K562 (cell line): ENCODE data around the gene MSH2.

Source experiments
- ESRRA ChIP-seq: fragments of 450-650 bp; IDR thresholded peaks from 2 replicates; pipeline ENCODE4 v1.6.1; 2014; ENCODE audit warnings: low read depth, mild to moderate bottlenecking, moderate library complexity, borderline replicate concordance
- GATAD2B ChIP-seq: fragments of 450-650 bp; IDR thresholded peaks from 2 replicates; pipeline ENCODE4 v1.6.1; 2017; ENCODE audit warnings: mild to moderate bottlenecking, borderline replicate concordance
- HNRNPK ChIP-seq: fragments of 200-400 bp; formaldehyde crosslinking; IDR thresholded peaks from one replicate; pipeline ENCODE4 v1.6.1; 2018; ENCODE audit warnings: mild to moderate bottlenecking, low read depth, low read length; ENCODE audit not compliant: poor library complexity, severe bottlenecking
- POLR2A ChIP-seq: fragments of 450-650 bp; conservative IDR thresholded peaks from 2 replicates; pipeline ENCODE4 v1.6.1; 2016
- RFX5 ChIP-seq: IDR thresholded peaks from 2 replicates; pipeline ENCODE4 v1.6.1; 2011; ENCODE audit warnings: low read depth, mild to moderate bottlenecking, improper control_type of control experiment, low read length
- SPI1 ChIP-seq: IDR thresholded peaks from 2 replicates; pipeline ENCODE4 v1.6.1; 2011; ENCODE audit warnings: low read depth, low read length, control low read depth, borderline replicate concordance
- SREBF2 ChIP-seq: sonication (generic); formaldehyde crosslinking; IDR thresholded peaks from 2 replicates; pipeline ENCODE4 v1.4.0; 2020; ENCODE audit warnings: mild to moderate bottlenecking, missing genetic modification reagents
- TF ChIP-seq, protein P1 (sequence below), 3 experiments: IDR thresholded peaks in 2 of 3; conservative IDR thresholded peaks in 1 of 3; 2 replicates each; pipeline ENCODE4 v1.5.1; 2011 to 2012; ENCODE audit warnings: low read length in 3 of 3, mild to moderate bottlenecking in 3 of 3, control low read depth in 2 of 3, improper control_type of control experiment in 1 of 3, inconsistent platforms in 1 of 3, low read depth in 1 of 3, mixed read lengths in 1 of 3, moderate library complexity in 1 of 3; ENCODE audit not compliant: insufficient read depth in 2 of 3
- TF ChIP-seq, protein P2 (sequence below), 2 experiments: IDR thresholded peaks; 2 replicates each; pipeline ENCODE4 v1.6.1; 2011; ENCODE audit warnings: borderline replicate concordance in 1 of 2, control low read depth in 1 of 2, low read depth in 1 of 2, low read length in 1 of 2, mild to moderate bottlenecking in 1 of 2, mixed read lengths in 1 of 2, moderate library complexity in 1 of 2; ENCODE audit not compliant: insufficient read depth in 1 of 2, insufficient read length in 1 of 2, poor library complexity in 1 of 2, severe bottlenecking in 1 of 2; ENCODE audit errors: extremely low read depth in 1 of 2
- TF ChIP-seq, protein P3 (sequence below): sonication (generic); formaldehyde crosslinking; IDR thresholded peaks from 2 replicates; pipeline ENCODE4 v1.9.0; 2022; ENCODE audit warnings: mild to moderate bottlenecking, missing genetic modification reagents
- TF ChIP-seq, protein P4 (sequence below): fragments of 250-450 bp; sonication (Bioruptor Pico); IDR thresholded peaks from 2 replicates; pipeline ENCODE4 v1.8.0; 2021; ENCODE audit warnings: moderate library complexity, mild to moderate bottlenecking, inconsistent platforms
- TF ChIP-seq, protein P5 (sequence below): sonication (generic); formaldehyde crosslinking; IDR thresholded peaks from 2 replicates; pipeline ENCODE4 v1.8.1; 2023; ENCODE audit warnings: mild to moderate bottlenecking, missing genetic modification reagents

DNA sequence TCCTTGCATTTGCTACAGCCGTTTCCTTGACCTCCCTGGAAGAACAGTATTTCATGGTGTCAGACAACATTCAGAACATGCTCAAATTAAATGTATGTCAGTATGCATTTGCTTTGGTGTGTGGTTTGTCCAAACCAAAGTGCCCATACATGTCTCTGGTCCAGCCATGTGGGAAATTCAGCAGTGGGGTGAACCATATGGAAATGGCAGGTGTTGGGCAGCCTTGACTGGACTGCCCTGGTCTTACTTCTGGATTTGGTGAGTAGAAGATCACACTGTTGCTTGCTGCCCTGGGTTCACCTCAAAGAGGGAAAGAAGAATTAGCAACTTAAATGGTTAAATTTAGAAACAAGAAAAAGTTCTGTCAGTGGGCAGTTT, 84.5 kb downstream of the MSH2 start:
- TF ChIP-seq, protein P1, sequence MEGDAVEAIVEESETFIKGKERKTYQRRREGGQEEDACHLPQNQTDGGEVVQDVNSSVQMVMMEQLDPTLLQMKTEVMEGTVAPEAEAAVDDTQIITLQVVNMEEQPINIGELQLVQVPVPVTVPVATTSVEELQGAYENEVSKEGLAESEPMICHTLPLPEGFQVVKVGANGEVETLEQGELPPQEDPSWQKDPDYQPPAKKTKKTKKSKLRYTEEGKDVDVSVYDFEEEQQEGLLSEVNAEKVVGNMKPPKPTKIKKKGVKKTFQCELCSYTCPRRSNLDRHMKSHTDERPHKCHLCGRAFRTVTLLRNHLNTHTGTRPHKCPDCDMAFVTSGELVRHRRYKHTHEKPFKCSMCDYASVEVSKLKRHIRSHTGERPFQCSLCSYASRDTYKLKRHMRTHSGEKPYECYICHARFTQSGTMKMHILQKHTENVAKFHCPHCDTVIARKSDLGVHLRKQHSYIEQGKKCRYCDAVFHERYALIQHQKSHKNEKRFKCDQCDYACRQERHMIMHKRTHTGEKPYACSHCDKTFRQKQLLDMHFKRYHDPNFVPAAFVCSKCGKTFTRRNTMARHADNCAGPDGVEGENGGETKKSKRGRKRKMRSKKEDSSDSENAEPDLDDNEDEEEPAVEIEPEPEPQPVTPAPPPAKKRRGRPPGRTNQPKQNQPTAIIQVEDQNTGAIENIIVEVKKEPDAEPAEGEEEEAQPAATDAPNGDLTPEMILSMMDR (IDR thresholded peaks at IDR 0.05 in 2 of 3, conservative IDR thresholded peaks at IDR 0.05 in 1 of 3; ENCODE audit: insufficient read depth in 2 of 3, low read depth in 1 of 3, low read length in 3 of 3): no peak
- TF ChIP-seq, protein P2, sequence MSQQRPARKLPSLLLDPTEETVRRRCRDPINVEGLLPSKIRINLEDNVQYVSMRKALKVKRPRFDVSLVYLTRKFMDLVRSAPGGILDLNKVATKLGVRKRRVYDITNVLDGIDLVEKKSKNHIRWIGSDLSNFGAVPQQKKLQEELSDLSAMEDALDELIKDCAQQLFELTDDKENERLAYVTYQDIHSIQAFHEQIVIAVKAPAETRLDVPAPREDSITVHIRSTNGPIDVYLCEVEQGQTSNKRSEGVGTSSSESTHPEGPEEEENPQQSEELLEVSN (IDR thresholded peaks at IDR 0.05; ENCODE audit: borderline replicate concordance in 1 of 2, extremely low read depth in 1 of 2, insufficient read depth in 1 of 2, insufficient read length in 1 of 2, low read depth in 1 of 2, low read length in 1 of 2, poor library complexity in 1 of 2, severe bottlenecking in 1 of 2): no peak
- TF ChIP-seq GATAD2B (no peak), HNRNPK (no peak), SPI1 (no peak), RFX5 (no peak), ESRRA (no peak), POLR2A (no peak), SREBF2 (CRISPR knock-in tag) (no peak)
- TF ChIP-seq, protein P3, sequence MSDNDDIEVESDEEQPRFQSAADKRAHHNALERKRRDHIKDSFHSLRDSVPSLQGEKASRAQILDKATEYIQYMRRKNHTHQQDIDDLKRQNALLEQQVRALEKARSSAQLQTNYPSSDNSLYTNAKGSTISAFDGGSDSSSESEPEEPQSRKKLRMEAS (CRISPR knock-in tag): no peak
- TF ChIP-seq, protein P4, sequence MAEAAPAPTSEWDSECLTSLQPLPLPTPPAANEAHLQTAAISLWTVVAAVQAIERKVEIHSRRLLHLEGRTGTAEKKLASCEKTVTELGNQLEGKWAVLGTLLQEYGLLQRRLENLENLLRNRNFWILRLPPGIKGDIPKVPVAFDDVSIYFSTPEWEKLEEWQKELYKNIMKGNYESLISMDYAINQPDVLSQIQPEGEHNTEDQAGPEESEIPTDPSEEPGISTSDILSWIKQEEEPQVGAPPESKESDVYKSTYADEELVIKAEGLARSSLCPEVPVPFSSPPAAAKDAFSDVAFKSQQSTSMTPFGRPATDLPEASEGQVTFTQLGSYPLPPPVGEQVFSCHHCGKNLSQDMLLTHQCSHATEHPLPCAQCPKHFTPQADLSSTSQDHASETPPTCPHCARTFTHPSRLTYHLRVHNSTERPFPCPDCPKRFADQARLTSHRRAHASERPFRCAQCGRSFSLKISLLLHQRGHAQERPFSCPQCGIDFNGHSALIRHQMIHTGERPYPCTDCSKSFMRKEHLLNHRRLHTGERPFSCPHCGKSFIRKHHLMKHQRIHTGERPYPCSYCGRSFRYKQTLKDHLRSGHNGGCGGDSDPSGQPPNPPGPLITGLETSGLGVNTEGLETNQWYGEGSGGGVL: no peak
- TF ChIP-seq, protein P5, sequence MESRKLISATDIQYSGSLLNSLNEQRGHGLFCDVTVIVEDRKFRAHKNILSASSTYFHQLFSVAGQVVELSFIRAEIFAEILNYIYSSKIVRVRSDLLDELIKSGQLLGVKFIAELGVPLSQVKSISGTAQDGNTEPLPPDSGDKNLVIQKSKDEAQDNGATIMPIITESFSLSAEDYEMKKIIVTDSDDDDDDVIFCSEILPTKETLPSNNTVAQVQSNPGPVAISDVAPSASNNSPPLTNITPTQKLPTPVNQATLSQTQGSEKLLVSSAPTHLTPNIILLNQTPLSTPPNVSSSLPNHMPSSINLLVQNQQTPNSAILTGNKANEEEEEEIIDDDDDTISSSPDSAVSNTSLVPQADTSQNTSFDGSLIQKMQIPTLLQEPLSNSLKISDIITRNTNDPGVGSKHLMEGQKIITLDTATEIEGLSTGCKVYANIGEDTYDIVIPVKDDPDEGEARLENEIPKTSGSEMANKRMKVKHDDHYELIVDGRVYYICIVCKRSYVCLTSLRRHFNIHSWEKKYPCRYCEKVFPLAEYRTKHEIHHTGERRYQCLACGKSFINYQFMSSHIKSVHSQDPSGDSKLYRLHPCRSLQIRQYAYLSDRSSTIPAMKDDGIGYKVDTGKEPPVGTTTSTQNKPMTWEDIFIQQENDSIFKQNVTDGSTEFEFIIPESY (CRISPR knock-in tag): no peak
